Astrocyte of the spinal cord (primary cell): ENCODE data around the gene ANKRD53.
"Not testable (repeated sequence)": the region's sequence is repeated elsewhere in the genome, so short reads cannot be mapped to it uniquely, and the experiment has no call there.

Experiments used
- DNase-seq: peaks from one replicate; pipeline ENCODE4 v3.0.0; 2011; ENCODE audit warnings: low read depth, low spot score
- H3K4me3 ChIP-seq: 2 replicates; pipeline ENCODE4 v1.5.1; 2011; ENCODE audit warnings: low read depth, mild to moderate bottlenecking, low read length, moderate library complexity
- in situ Hi-C: cut with HindIII; loops from 2 replicates; pipeline ENCODE4 v1.10.0; 2017; ENCODE audit warnings: low sequenced_read_pairs
- TF ChIP-seq, protein P1 (sequence below): IDR thresholded peaks from 2 replicates; pipeline ENCODE4 v1.5.1; 2012; ENCODE audit warnings: low read depth, mild to moderate bottlenecking, low read length, inconsistent platforms

ANKRD53 gene

GRCh38 chr2:71018625-71019024 is 40.2 kb downstream of the ANKRD53 start:
- TF ChIP-seq, protein P1, sequence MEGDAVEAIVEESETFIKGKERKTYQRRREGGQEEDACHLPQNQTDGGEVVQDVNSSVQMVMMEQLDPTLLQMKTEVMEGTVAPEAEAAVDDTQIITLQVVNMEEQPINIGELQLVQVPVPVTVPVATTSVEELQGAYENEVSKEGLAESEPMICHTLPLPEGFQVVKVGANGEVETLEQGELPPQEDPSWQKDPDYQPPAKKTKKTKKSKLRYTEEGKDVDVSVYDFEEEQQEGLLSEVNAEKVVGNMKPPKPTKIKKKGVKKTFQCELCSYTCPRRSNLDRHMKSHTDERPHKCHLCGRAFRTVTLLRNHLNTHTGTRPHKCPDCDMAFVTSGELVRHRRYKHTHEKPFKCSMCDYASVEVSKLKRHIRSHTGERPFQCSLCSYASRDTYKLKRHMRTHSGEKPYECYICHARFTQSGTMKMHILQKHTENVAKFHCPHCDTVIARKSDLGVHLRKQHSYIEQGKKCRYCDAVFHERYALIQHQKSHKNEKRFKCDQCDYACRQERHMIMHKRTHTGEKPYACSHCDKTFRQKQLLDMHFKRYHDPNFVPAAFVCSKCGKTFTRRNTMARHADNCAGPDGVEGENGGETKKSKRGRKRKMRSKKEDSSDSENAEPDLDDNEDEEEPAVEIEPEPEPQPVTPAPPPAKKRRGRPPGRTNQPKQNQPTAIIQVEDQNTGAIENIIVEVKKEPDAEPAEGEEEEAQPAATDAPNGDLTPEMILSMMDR = no peak
- no peak for DNase-seq
- in situ Hi-C loops = no loop called here
- H3K4me3 ChIP-seq = no peak overlapping the region

DNA sequence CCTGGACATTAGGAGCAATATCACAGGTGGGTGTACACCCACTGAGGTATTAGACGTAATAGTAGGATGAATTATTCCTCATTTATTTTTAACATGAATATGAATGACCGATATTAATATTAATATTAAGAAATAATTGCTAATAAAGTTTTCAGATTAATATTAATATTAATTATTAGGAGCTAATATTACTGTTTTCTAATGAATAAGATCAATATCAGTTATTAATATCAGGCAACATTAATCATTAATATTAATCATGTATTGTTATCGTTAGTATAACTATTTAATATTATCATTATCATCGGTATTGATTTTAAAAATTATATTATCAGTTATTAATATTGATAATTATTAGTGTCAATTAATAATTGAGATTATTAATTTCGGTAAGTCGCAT is 41.6 kb downstream of the ANKRD53 start:
- H3K4me3 ChIP-seq, in situ Hi-C loops, DNase-seq: not testable (repeated sequence)

GRCh38 chr2:71021394-71021793 is 43.0 kb downstream of the ANKRD53 start:
- in situ Hi-C loops, H3K4me3 ChIP-seq: not testable (repeated sequence)

GRCh38 chr2:71023553-71024243 is 45.3 kb downstream of the ANKRD53 start:
- in situ Hi-C loops, DNase-seq, H3K4me3 ChIP-seq: not testable (repeated sequence)

More at GRCh38 chr2:71021394-71021793, 43.0 kb downstream of the ANKRD53 start:
- DNase-seq = not testable (repeated sequence)
